HepG2 (cell line): ENCODE measurements around the gene ULBP2. TPM values are rescaled to one million over a fixed set of nuclear protein-coding genes. Genes with fewer than 3 reads are reported as not detected.
A peak's percentile ranks its signal among the peaks of the same experiment; 100 is the strongest.

Experiments
- ATAC-seq: fragments of 200-7000 bp; cut with Tn5 transposase; 3 replicates; pipeline ENCODE4 v1.9.1; 2020; ENCODE audit warnings: mild to moderate bottlenecking, moderate library complexity
- BruUV-seq: library from RNA; stranded (reverse); fragments of 400-500 nt; replicated peaks from 2 replicates; lab custom pipeline; 2021; lab: Mats Ljungman, UMichigan
- CTCF ChIA-PET: fragments of 300-600 bp; formaldehyde crosslinking; extraction: SDS; loops from one replicate; lab custom pipeline; 2021; ENCODE audit warnings: low total read pairs, inconsistent platforms, low intra/inter-chr PET ratio; lab: Yijun Ruan, JAX
- POLR2A ChIA-PET: fragments of 350-600 bp; sonication (Branson Sonifier 250); formaldehyde crosslinking; loops from one replicate; lab custom pipeline; 2020; ENCODE audit warnings: antibody characterized with exemption, inconsistent platforms; lab: Yijun Ruan, JAX
- DNase-seq: peaks from one replicate; pipeline ENCODE4 v3.0.0-alpha.2; 2015; ENCODE audit warnings: low spot score
- FAIRE-seq: peaks from 3 replicates; lab custom pipeline; 2011; peaks lifted over from hg19 to GRCh38; lab: Jason Lieb, UNC
- H2AFZ ChIP-seq: one replicate; pipeline ENCODE4 v1.6.1; 2011; ENCODE audit warnings: low read length, inconsistent platforms
- H3K27ac ChIP-seq: fragments of 300-600 bp; 3 replicates; pipeline ENCODE4 v1.8.0; 2011; ENCODE audit warnings: mixed run types, mild to moderate bottlenecking, mixed read lengths, low read length, inconsistent platforms; ENCODE audit not compliant: insufficient read depth; ENCODE audit errors: extremely low read length
- H3K27me3 ChIP-seq, 2 experiments: fragments of 200-600 bp in 1 of 2; 2 replicates in 1 of 2; 3 replicates in 1 of 2; pipeline versions ENCODE4 v1.6.0 to v1.8.0; 2011; ENCODE audit warnings: low read length in 2 of 2, mild to moderate bottlenecking in 2 of 2, moderate library complexity in 2 of 2, inconsistent platforms in 1 of 2; ENCODE audit not compliant: insufficient read depth in 2 of 2, control insufficient read depth in 1 of 2
- H3K36me3 ChIP-seq, 2 experiments: fragments of 200-600 bp in 1 of 2; replicated peaks in 1 of 2; 2 replicates in 1 of 2; 3 replicates in 1 of 2; pipeline versions ENCODE4 v1.5.1 to v1.8.0; 2011; ENCODE audit warnings: low read length in 2 of 2, inconsistent platforms in 1 of 2; ENCODE audit not compliant: insufficient read depth in 2 of 2, control insufficient read depth in 1 of 2
- H3K4me1 ChIP-seq: 2 replicates; pipeline ENCODE4 v1.5.1; 2012; ENCODE audit warnings: low read length, inconsistent platforms; ENCODE audit not compliant: insufficient read depth
- H3K4me2 ChIP-seq: 2 replicates; pipeline ENCODE4 v1.6.0; 2011; ENCODE audit warnings: low read depth, low read length, inconsistent platforms
- H3K4me3 ChIP-seq, 3 experiments: fragments of 200-600 bp in 1 of 3; sonication (generic), shearing (Covaris generic) in 1 of 3; replicated peaks in 1 of 3; 2 replicates each; pipeline ENCODE4 v1.5.1; 2011 to 2016; ENCODE audit warnings: low read length in 3 of 3, inconsistent platforms in 2 of 3, low read depth in 2 of 3, mild to moderate bottlenecking in 2 of 3, control low read depth in 1 of 3, mixed read lengths in 1 of 3; ENCODE audit not compliant: insufficient read depth in 1 of 3
- H3K79me2 ChIP-seq: one replicate; pipeline ENCODE4 v1.6.1; 2011; ENCODE audit warnings: low read length, inconsistent platforms; ENCODE audit not compliant: insufficient read depth
- H3K9ac ChIP-seq: 2 replicates; pipeline ENCODE4 v1.6.0; 2011; ENCODE audit warnings: mild to moderate bottlenecking, low read depth, low read length, inconsistent platforms; ENCODE audit not compliant: insufficient read depth
- H3K9me3 ChIP-seq: 2 replicates; pipeline ENCODE4 v1.5.1; 2012; ENCODE audit warnings: mild to moderate bottlenecking, low read length
- H4K20me1 ChIP-seq: 2 replicates; pipeline ENCODE4 v1.6.0; 2011; ENCODE audit warnings: inconsistent platforms, mild to moderate bottlenecking, low read length, moderate library complexity; ENCODE audit not compliant: insufficient read depth
- CTCF ChIP-seq: sonication (generic); formaldehyde crosslinking; IDR thresholded peaks from 2 replicates; pipeline ENCODE4 v1.5.0; 2020; ENCODE audit warnings: mild to moderate bottlenecking, missing genetic modification reagents, moderate library complexity
- IRX3 ChIP-seq: sonication (generic); formaldehyde crosslinking; IDR thresholded peaks from 2 replicates; pipeline ENCODE4 v1.8.1; 2023; ENCODE audit warnings: mild to moderate bottlenecking, low read depth, missing genetic modification reagents, borderline replicate concordance
- SMC3 ChIP-seq: IDR thresholded peaks from 2 replicates; pipeline ENCODE4 v1.6.1; 2011; ENCODE audit warnings: low read length, improper control_type of control experiment
- ZNF24 ChIP-seq: fragments of 450-650 bp; IDR thresholded peaks from 2 replicates; pipeline ENCODE4 v1.6.1; 2017; ENCODE audit warnings: antibody characterized with exemption, mild to moderate bottlenecking
- ZNF407 ChIP-seq: sonication (generic); formaldehyde crosslinking; IDR thresholded peaks from one replicate; pipeline ENCODE4 v1.5.1; 2020; ENCODE audit warnings: mild to moderate bottlenecking, missing genetic modification reagents; ENCODE audit errors: not compliant biosample characterization
- WGBS: methylation state at CpG from one replicate; pipeline ENCODE4 v1.1.6; 2017; ENCODE audit warnings: low lambda C conversion rate; 5-methylcytosine and 5-hydroxymethylcytosine counted together
- in situ Hi-C: cut with HindIII; loops from 2 replicates; pipeline ENCODE4 v1.10.0; 2017; ENCODE audit warnings: low pct_unique_long_range_greater_than_20kb; ENCODE audit not compliant: extremely low pct_ligation_motif_present
- intact Hi-C: fragments of 100-400 bp; cut with micrococcal nuclease; formaldehyde crosslinking; loops from one replicate; pipeline ENCODE4 v1.10.0; 2022; ENCODE audit not compliant: unreplicated experiment
- polyA plus RNA-seq, 8 experiments: library from polyadenylated mRNA; depleted of rRNA in 3 of 8; stranded (reverse) in 7 of 8; unstranded in 1 of 8; fragments of >200 nt; fragmentation: Illumina TruSeq in 4 of 8; extraction: Trizol in 4 of 8; gene quantifications; 2 replicates each; pipeline versions ENCODE4 v1.2.1 to v1.2.3, GENCODE V29; 2011 to 2016; ENCODE audit warnings: low read depth in 4 of 8, missing spikeins in 1 of 8, mixed read lengths in 1 of 8; ENCODE audit not compliant: insufficient read depth in 1 of 8
- total RNA-seq, 5 experiments: library from RNA; depleted of rRNA; stranded (reverse); fragments of >200 nt; fragmentation: Illumina TruSeq; extraction: Trizol; gene quantifications; 2 replicates each; pipeline ENCODE4 v1.2.3, GENCODE V29; 2016; ENCODE audit warnings: low read depth in 1 of 5

The ULBP2 gene
- total and polyA plus RNA-seq, 2 of the 13 experiments (the other 11 are each of a cell fraction or from before 2014, with no cell fraction given): not detected

- no peak overlapping the region for H3K9ac ChIP-seq
- WGBS: 35% methylated on average over 6 of the region's 6 CpGs
- CTCF ChIA-PET: no interaction called here
- H3K4me2 ChIP-seq: no peak overlapping the region
- H3K4me1 ChIP-seq: peaks cover 4% of the 10 kb centered on the region; the same call in 1 of the 2 replicates
- H3K4me3 ChIP-seq: no peak overlapping the region
- POLR2A ChIA-PET: no interaction called here
- ATAC-seq: peak; percentile 66
- no peak for DNase-seq
- TF ChIP-seq SMC3: peak; percentile 12; the same call in 1 of the 2 replicates
- TF ChIP-seq ZNF407: no peak
- TF ChIP-seq ZNF24: no peak
- TF ChIP-seq CTCF: peak; percentile 13; the same call in 1 of the 2 replicates
- TF ChIP-seq IRX3 (CRISPR knock-in tag): no peak
- H3K27ac ChIP-seq: no peak overlapping the region
- H3K36me3 ChIP-seq: no peaks in the 10 kb centered on the region
- FAIRE-seq: peak; percentile 23
- no peaks in the 10 kb centered on the region for H3K9me3 ChIP-seq
- in situ Hi-C loops: no loop called here
- intact Hi-C loops: no loop called here
- H4K20me1 ChIP-seq: no peaks in the 10 kb centered on the region
- H3K27me3 ChIP-seq: peaks cover 4 to 43% of the 10 kb centered on the region in 2 experiments
- no peak overlapping the region for H2AFZ ChIP-seq
- BruUV-seq: no TSS peak
- H3K79me2 ChIP-seq: no peaks in the 10 kb centered on the region
Measured at GRCh38 chr6:149961728-149962425, 20.1 kb downstream of the ULBP2 start.
